ENCODE data around the gene MARCHF2.

MARCHF2 gene

GRCh38 chr19:8482696-8483095 lies 69.6 kb downstream of the MARCHF2 start:
- no peak for DNase-seq

DNA sequence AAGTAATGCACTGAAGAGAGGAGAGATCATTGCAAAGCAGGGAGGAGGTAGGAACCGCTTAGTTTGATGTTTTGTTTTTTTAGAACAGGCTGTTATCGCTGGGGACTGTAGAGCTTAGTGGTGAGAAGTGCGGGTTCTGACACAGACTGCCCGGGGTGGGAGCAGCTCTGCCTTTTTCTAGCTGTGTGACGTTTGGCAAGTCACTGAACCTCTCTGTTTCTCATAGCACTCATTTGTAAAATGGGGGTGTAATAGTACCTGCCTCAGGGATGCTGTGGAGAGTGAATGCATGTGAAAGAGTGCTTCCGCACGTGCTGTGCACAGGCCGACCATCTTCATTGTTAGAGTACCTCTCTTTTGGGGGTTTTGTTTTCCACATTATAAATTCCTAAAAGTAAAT lies 70.1 kb downstream of the MARCHF2 start:
- no peak for DNase-seq

GRCh38 chr19:8484331-8484894 lies 71.3 kb downstream of the MARCHF2 start:
- no peak for DNase-seq

GRCh38 chr19:8485561-8486371 lies 72.7 kb downstream of the MARCHF2 start:
- no peak for DNase-seq

DNA sequence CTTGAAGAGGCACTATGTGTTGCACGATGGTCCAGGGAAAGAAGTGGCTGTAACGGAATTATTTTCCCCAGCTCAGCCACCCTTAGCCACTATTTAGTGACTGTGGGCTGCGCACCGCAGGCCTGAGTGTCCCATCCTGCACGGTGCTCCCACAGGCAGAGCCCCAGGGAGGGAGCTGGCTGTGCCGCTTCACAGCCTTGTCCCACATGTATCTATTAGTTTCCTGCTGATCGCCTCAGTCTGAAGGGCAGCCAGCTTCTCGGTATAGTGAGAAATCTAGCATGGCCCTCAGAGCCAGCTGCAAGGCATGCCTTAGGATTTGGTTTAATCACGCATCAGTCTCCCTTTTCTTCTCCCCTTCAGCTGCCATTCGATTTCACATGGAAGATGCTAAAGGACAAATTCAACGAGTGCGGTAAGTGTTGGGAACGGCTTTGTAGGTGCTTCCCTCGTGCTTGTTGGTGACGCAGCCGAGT lies 73.6 kb downstream of the MARCHF2 start:
- no peak for DNase-seq

- no peak for DNase-seq
These were observed 74.2 kb downstream of the MARCHF2 start for GRCh38 chr19:8487137-8487851.

- no peak for DNase-seq
These were observed 75.3 kb downstream of the MARCHF2 start for GRCh38 chr19:8488365-8488764.

Data from NCI-H187 (cell line).